ENCODE measurements around the gene PTP4A1. TPM values are rescaled to one million over a fixed set of nuclear protein-coding genes. Genes with fewer than 3 reads are reported as not detected.

PTP4A1 gene
- total RNA-seq, 4 donors from 2014 or later: 31.4 to 100 (median 67.9) TPM

GRCh38 chr6:63530991-63531390 lies 41.3 kb upstream of the PTP4A1 start:
- 67 to 93% methylated on average over 1 of the region's 1 CpG for WGBS, 2 donors (ENCODE audit: low coverage in 1 of 2)
- H3K27ac ChIP-seq: no peak overlapping the region
- H3K4me1 ChIP-seq: peaks cover 0 to 11% (median 6%) of the 10 kb centered on the region in 4 donors
- intact Hi-C loops (cut with DNase I; ENCODE audit: low total_unique reads): no loop called here
- H3K9me3 ChIP-seq: no peaks in the 10 kb centered on the region
- TF ChIP-seq CTCF (IDR thresholded peaks at IDR 0.05) (no peak), EP300 (IDR thresholded peaks at IDR 0.05; ENCODE audit: low read depth) (no peak), POLR2A (IDR thresholded peaks at IDR 0.05) (no peak), POLR2AphosphoS5 (IDR thresholded peaks at IDR 0.05) (no peak)
- H3K36me3 ChIP-seq: no peaks in the 10 kb centered on the region
- no peaks in the 10 kb centered on the region for H3K27me3 ChIP-seq
- DNase-seq: no peak
- H3K4me3 ChIP-seq: no peak overlapping the region
- in situ Hi-C loops (cut with MboI; ENCODE audit: low pct_ligation_motif_present in 1 of 4, low pct_unique_long_range_greater_than_20kb in 1 of 4, low sequenced_read_pairs in 3 of 4): no loop called here

- in situ Hi-C loops (cut with MboI; ENCODE audit: low pct_ligation_motif_present in 1 of 4, low pct_unique_long_range_greater_than_20kb in 1 of 4, low sequenced_read_pairs in 3 of 4): no loop called here
- Histone ChIP-seq H3K9me3 (no peaks in the 10 kb centered on the region), H3K4me1 (peaks cover 0 to 3% (median 2%) of the 10 kb centered on the region in 4 donors), H3K27ac (no peak overlapping the region), H3K27me3 (no peaks in the 10 kb centered on the region), H3K4me3 (no peak overlapping the region), H3K36me3 (no peaks in the 10 kb centered on the region)
- intact Hi-C loops (cut with DNase I; ENCODE audit: low total_unique reads): no loop called here
- 81 to 86% methylated on average over 3 of the region's 3 CpGs for WGBS, 2 donors (ENCODE audit: low coverage in 1 of 2)
- no peak for DNase-seq
- TF ChIP-seq POLR2AphosphoS5 (IDR thresholded peaks at IDR 0.05) (no peak), POLR2A (IDR thresholded peaks at IDR 0.05) (no peak), EP300 (IDR thresholded peaks at IDR 0.05; ENCODE audit: low read depth) (no peak), CTCF (IDR thresholded peaks at IDR 0.05) (no peak)
Observed at GRCh38 chr6:63533026-63533425, 39.3 kb upstream of the PTP4A1 start.

GRCh38 chr6:63533952-63534351 lies 38.3 kb upstream of the PTP4A1 start:
- Histone ChIP-seq H3K27me3 (no peaks in the 10 kb centered on the region), H3K36me3 (no peaks in the 10 kb centered on the region), H3K27ac (no peak overlapping the region), H3K4me3 (no peak overlapping the region), H3K4me1 (no peaks in the 10 kb centered on the region), H3K9me3 (no peaks in the 10 kb centered on the region)
- in situ Hi-C loops (cut with MboI; ENCODE audit: low pct_ligation_motif_present in 1 of 4, low pct_unique_long_range_greater_than_20kb in 1 of 4, low sequenced_read_pairs in 3 of 4): no loop called here
- intact Hi-C loops (cut with DNase I; ENCODE audit: low total_unique reads): no loop called here
- DNase-seq: no peak
- TF ChIP-seq CTCF (IDR thresholded peaks at IDR 0.05) (no peak), POLR2A (IDR thresholded peaks at IDR 0.05) (no peak), EP300 (IDR thresholded peaks at IDR 0.05; ENCODE audit: low read depth) (no peak), POLR2AphosphoS5 (IDR thresholded peaks at IDR 0.05) (no peak)
- WGBS, 2 donors (ENCODE audit: low coverage in 1 of 2): 94 to 100% methylated on average over 3 to 4 of the region's 4 CpGs

GRCh38 chr6:63537201-63537958 lies 34.9 kb upstream of the PTP4A1 start:
- WGBS, 2 donors (ENCODE audit: low coverage in 1 of 2): 62 to 85% methylated on average over 6 to 9 of the region's 9 CpGs
- intact Hi-C loops (cut with DNase I; ENCODE audit: low total_unique reads): no loop called here
- no peaks in the 10 kb centered on the region for H3K9me3 ChIP-seq
- no peak for DNase-seq
- TF ChIP-seq POLR2A (IDR thresholded peaks at IDR 0.05): no peak
- TF ChIP-seq CTCF (IDR thresholded peaks at IDR 0.05): no peak
- no peak for TF ChIP-seq POLR2AphosphoS5 (IDR thresholded peaks at IDR 0.05)
- TF ChIP-seq EP300 (IDR thresholded peaks at IDR 0.05; ENCODE audit: low read depth): no peak
- H3K4me3 ChIP-seq: no peak overlapping the region
- H3K27ac ChIP-seq: no peak overlapping the region
- in situ Hi-C loops (cut with MboI; ENCODE audit: low pct_ligation_motif_present in 1 of 4, low pct_unique_long_range_greater_than_20kb in 1 of 4, low sequenced_read_pairs in 3 of 4): no loop called here
- H3K4me1 ChIP-seq: no peaks in the 10 kb centered on the region
- H3K36me3 ChIP-seq: no peaks in the 10 kb centered on the region
- H3K27me3 ChIP-seq: no peaks in the 10 kb centered on the region
